ENCODE results near the gene FAM89A.

FAM89A gene

GRCh38 chr1:230982696-230983095 lies 57.4 kb downstream of the FAM89A start:
- no peak overlapping the region for H3K4me3 Mint-ChIP-seq
- H3K27ac Mint-ChIP-seq = no peak overlapping the region
- no peaks in the 10 kb centered on the region for H3K27me3 Mint-ChIP-seq
- no peaks in the 10 kb centered on the region for H3K9me3 Mint-ChIP-seq
- H3K4me1 Mint-ChIP-seq = peaks cover 5% of the 10 kb centered on the region
- H3K36me3 Mint-ChIP-seq = peaks cover 12% of the 10 kb centered on the region
- DNase-seq = no peak
- CTCF ChIA-PET = interaction anchor here (0.9 kb wide), 1 partner anchor 23 kb away, joined by 3 read pairs; no protein-coding TSS in a partner anchor

- no peak overlapping the region for H3K27ac Mint-ChIP-seq
These were observed 60.1 kb downstream of the FAM89A start for GRCh38 chr1:230979952-230980351.

GRCh38 chr1:230979389-230979716 lies 60.7 kb downstream of the FAM89A start:
- H3K4me3 Mint-ChIP-seq = no peak overlapping the region
- H3K9me3 Mint-ChIP-seq = no peaks in the 10 kb centered on the region
- peaks cover 35% of the 10 kb centered on the region for H3K4me1 Mint-ChIP-seq
- CTCF ChIA-PET = interaction anchor here (1.0 kb wide), 1 partner anchor 337 kb away, joined by 3 read pairs; the partner anchor contains the start of gene COG2
- no peak overlapping the region for H3K27ac Mint-ChIP-seq
- peaks cover 27% of the 10 kb centered on the region for H3K36me3 Mint-ChIP-seq
- H3K27me3 Mint-ChIP-seq = no peaks in the 10 kb centered on the region
- no peak for DNase-seq

More at GRCh38 chr1:230979952-230980351, 60.1 kb downstream of the FAM89A start:
- Mint-ChIP-seq H3K4me3 (no peak overlapping the region), H3K9me3 (no peaks in the 10 kb centered on the region), H3K4me1 (peaks cover 30% of the 10 kb centered on the region), H3K36me3 (peaks cover 24% of the 10 kb centered on the region), H3K27me3 (no peaks in the 10 kb centered on the region)
- CTCF ChIA-PET = interaction anchor here (0.9 to 1.0 kb wide), 2 partner anchors 37 to 337 kb away, joined by 3 read pairs; partner anchors contain the start of gene COG2
- no peak for DNase-seq

DNA sequence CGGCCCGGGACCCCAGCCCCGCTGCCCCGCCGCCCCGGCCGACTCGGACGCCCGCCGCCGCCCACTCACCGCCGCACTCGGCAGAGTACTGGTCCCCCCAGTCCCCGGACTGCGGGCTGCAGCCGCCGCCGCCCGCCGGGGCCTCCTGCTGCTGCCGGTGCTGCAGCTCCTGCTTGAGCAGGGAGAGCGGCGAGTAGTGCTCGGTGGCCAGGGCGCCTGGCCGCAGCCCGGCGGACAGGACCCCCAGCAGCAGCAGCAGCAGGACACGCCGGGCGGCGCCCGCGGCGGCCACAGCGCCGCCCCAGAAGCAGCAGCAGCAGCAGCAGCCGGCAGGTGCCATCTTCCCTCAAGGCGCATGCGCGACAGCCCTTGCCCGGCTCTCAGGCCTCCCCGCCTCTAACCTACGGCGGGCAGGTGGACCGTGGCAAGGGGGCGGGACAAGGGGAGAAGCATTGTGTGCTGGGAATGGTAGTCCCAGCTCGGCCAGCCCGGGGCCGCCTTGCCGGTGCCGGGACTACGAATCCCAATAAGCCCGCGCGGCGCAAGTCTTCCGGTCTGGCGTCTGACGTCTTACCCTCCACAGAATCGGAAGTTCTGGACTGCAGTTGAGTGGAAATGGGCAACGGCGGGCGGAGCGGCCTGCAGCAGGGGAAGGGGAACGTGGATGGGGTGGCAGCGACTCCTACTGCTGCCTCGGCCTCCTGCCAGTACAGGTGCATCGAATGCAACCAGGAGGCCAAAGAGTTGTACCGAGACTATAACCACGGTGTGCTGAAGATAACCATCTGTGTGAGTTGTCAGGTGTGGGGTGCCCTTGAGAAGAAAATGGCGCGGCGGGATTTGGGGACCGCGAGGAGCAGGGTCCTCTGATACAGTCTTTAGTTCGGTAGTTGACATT lies 61.3 kb downstream of the FAM89A start, which contains the start of the genes ARV1 and TTC13:
TSS of gene ARV1 (plus strand) at position 604 of the 898 bp plus-strand sequence. CDS start at position 616, 12 bp downstream.
TSS of gene TTC13 (minus strand) at position 371 of the 898 bp plus-strand sequence. CDS start at position 340, 31 bp downstream.
- peaks cover 41% of the 10 kb centered on the region for H3K4me1 Mint-ChIP-seq
- CTCF ChIA-PET = interaction anchor here (0.9 to 1.0 kb wide), 2 partner anchors 62 to 336 kb away, joined by 3 read pairs; partner anchors contain the start of genes COG2 and FAM89A
- H3K36me3 Mint-ChIP-seq = peaks cover 30% of the 10 kb centered on the region
- no peaks in the 10 kb centered on the region for H3K9me3 Mint-ChIP-seq
- no peaks in the 10 kb centered on the region for H3K27me3 Mint-ChIP-seq
- peak within 1 kb of the TSS; percentile 94 for H3K4me3 Mint-ChIP-seq
- H3K27ac Mint-ChIP-seq = peak within 1 kb of the TSS; percentile 98
- DNase-seq = peak; percentile 98

GRCh38 chr1:230977761-230978490 lies 62.1 kb downstream of the FAM89A start:
- Mint-ChIP-seq H3K9me3 (no peaks in the 10 kb centered on the region), H3K27ac (peak overlapping the region; percentile 98), H3K36me3 (peaks cover 34% of the 10 kb centered on the region), H3K4me3 (peak overlapping the region; percentile 94), H3K27me3 (no peaks in the 10 kb centered on the region), H3K4me1 (peaks cover 46% of the 10 kb centered on the region)
- DNase-seq = peak; percentile 42
- CTCF ChIA-PET = interaction anchor here (0.9 to 1.0 kb wide), 2 partner anchors 9 to 62 kb away, joined by 3 read pairs; partner anchors contain the start of gene FAM89A

DNA sequence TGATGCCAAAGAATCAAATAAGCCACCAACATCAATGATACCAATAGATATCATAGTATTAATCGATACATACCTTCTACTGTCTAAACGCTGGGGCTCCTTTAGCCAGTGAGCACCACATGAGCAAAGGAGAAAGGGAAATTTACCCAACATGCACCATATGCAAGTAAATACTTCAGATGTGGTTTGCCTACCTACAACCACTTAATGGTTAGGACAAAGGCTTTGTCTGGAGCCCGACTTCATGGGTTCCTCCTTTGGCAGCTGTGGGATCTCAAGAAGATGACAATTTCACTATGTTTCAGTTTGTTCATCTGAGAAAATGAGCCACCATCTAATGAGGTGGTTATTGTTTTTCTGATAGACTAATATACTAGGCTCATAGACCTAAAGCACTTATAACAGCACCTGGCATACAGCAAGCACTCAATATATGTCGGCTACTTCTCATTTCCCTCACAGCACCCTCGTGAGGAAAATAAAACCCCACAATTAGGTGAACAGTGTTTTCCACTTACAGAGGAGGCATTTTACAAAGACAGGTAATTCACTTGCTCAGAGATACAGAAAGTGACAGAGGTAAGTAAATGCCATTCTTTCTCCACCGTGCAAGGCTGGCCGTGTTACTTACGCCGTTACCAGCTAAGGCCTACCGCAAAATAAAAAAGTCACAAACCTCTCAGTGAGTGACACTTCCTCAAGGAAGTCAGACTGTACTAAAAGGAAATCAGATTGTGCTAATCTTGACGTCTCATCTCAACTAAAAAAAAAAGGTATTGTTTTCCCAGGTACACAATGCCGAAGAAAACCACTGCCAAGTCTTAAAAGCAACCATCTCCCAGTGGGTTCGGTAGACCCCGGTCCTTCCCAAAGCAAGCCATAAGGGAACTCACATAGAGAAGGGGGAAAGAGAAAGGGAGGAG lies 63.0 kb downstream of the FAM89A start:
- DNase-seq = peak; percentile 50
- H3K27ac Mint-ChIP-seq = peak overlapping the region; percentile 98
- H3K36me3 Mint-ChIP-seq = peaks cover 34% of the 10 kb centered on the region
- H3K27me3 Mint-ChIP-seq = no peaks in the 10 kb centered on the region
- CTCF ChIA-PET = interaction anchor here (1.0 kb wide), 1 partner anchor 8 kb away, joined by 3 read pairs; no protein-coding TSS in a partner anchor
- peaks cover 54% of the 10 kb centered on the region for H3K4me1 Mint-ChIP-seq
- no peaks in the 10 kb centered on the region for H3K9me3 Mint-ChIP-seq
- peak overlapping the region; percentile 94 for H3K4me3 Mint-ChIP-seq

DNA sequence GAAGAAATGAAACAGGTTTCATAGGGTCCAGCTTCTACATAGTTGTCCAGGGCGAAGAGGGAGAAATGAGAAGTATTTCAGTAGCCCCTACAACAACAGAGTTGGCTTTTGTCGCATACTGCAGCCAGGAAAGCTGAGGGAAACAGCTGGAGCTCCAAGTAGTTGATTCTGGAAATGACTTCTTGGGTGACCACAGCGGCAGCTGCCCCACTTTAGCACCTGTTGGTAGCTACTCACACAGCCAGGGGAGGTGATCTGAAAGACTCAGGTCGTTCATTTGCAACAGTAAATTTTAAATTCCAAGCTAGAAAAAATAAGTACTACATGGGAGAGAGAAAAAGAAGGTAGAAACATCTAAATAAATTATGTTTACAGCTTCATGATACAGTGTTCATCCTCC lies 63.7 kb downstream of the FAM89A start:
- H3K27ac Mint-ChIP-seq = peak overlapping the region; percentile 98
- peaks cover 36% of the 10 kb centered on the region for H3K36me3 Mint-ChIP-seq
- H3K27me3 Mint-ChIP-seq = no peaks in the 10 kb centered on the region
- no peaks in the 10 kb centered on the region for H3K9me3 Mint-ChIP-seq
- peak overlapping the region; percentile 94 for H3K4me3 Mint-ChIP-seq
- peaks cover 61% of the 10 kb centered on the region for H3K4me1 Mint-ChIP-seq
- no peak for DNase-seq
- CTCF ChIA-PET = no interaction called here

DNA sequence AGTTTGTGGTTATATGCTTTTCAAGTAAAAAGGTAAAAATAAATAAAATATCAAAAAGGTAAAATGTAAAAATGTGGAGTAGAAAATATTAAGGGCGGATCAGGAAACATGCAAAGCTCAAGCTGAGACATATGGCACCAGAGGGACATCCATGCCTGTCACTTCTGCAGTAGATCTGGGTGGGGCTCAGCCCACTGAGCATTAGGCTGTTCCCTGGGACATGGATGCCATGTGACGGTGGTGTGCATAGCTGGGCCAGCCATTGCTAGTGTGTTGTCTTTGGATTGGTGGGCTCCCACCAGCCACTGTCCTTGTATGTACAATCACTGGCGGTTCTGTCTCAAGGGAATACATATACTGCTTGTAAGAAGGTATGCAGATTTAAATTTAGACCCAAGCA lies 64.4 kb downstream of the FAM89A start:
- Mint-ChIP-seq H3K27ac (no peak overlapping the region), H3K4me1 (peaks cover 63% of the 10 kb centered on the region), H3K9me3 (no peaks in the 10 kb centered on the region), H3K36me3 (peaks cover 38% of the 10 kb centered on the region), H3K4me3 (no peak overlapping the region), H3K27me3 (no peaks in the 10 kb centered on the region)
- CTCF ChIA-PET = no interaction called here
- no peak for DNase-seq

- Mint-ChIP-seq H3K9me3 (no peaks in the 10 kb centered on the region), H3K27ac (peak overlapping the region; percentile 92), H3K4me1 (peaks cover 75% of the 10 kb centered on the region), H3K4me3 (peak overlapping the region; percentile 55), H3K36me3 (peaks cover 46% of the 10 kb centered on the region), H3K27me3 (no peaks in the 10 kb centered on the region)
- CTCF ChIA-PET = interaction anchor here (0.6 to 1.0 kb wide), 3 partner anchors 23 to 67 kb away, joined by 3 read pairs; partner anchors contain the start of gene FAM89A
- peak; percentile 84 for DNase-seq
These were observed 67.2 kb downstream of the FAM89A start for GRCh38 chr1:230972855-230973271.

DNA sequence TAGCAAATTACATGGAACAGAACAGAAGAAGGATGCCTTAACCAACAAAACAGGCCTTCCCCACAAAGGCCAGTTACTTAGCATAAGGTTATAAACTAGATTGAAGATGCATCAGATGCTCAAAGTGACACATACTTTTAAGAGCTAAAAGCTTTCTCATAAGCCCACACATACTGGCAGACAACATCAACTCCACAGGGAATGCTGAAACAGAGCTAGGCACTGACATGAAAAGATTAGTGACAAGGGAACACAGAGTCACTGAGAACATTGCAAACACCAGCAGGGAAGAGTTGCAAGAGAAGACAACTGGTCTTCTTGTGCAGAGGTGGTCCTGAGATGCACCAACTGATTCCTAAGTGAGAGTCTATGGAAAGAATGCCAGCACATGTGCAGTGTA lies 68.3 kb downstream of the FAM89A start:
- CTCF ChIA-PET = no interaction called here
- Mint-ChIP-seq H3K27ac (peak overlapping the region; percentile 34), H3K27me3 (no peaks in the 10 kb centered on the region), H3K4me3 (no peak overlapping the region), H3K9me3 (no peaks in the 10 kb centered on the region), H3K4me1 (peaks cover 65% of the 10 kb centered on the region), H3K36me3 (peaks cover 35% of the 10 kb centered on the region)
- DNase-seq = no peak

- H3K27me3 Mint-ChIP-seq = no peaks in the 10 kb centered on the region
- peaks cover 52% of the 10 kb centered on the region for H3K4me1 Mint-ChIP-seq
- H3K36me3 Mint-ChIP-seq = peaks cover 23% of the 10 kb centered on the region
- no peaks in the 10 kb centered on the region for H3K9me3 Mint-ChIP-seq
- no peak for DNase-seq
- CTCF ChIA-PET = interaction anchor here (1.7 kb wide), 1 partner anchor 50 kb away, joined by 5 read pairs; no protein-coding TSS in a partner anchor
- no peak overlapping the region for H3K4me3 Mint-ChIP-seq
- no peak overlapping the region for H3K27ac Mint-ChIP-seq
These were observed 69.6 kb downstream of the FAM89A start for GRCh38 chr1:230970432-230970831.

Data from activated naive CD4-positive, alpha-beta T cell treated with anti-CD3 and anti-CD28 coated beads, Interleukin-2, amount 10 ng/mL, durations not matched to agents 7 days and 5 days (primary cell).